Uterus (tissue), 4 donors: ENCODE results near the gene INF2. TPM values are rescaled to one million over a fixed set of nuclear protein-coding genes. Genes with fewer than 3 reads are reported as not detected.
"Not testable (repeated sequence)": the region's sequence is repeated elsewhere in the genome, so short reads cannot be mapped to it uniquely, and the experiment has no call there.

ENCODE experiments used
- DNase-seq, 2 donors: peaks; one replicate each; pipeline ENCODE4 v3.0.0-alpha.2; 2019 to 2020
- H3K27ac ChIP-seq, 2 donors: fragments of 200-600 bp; sonication (generic); 1 replicate in 1 of 2; 2 replicates in 1 of 2; pipeline ENCODE4 v1.5.1; 2016 to 2018
- H3K27me3 ChIP-seq, 2 donors: fragments of 200-600 bp; sonication (generic); one replicate each; pipeline ENCODE4 v1.5.1; 2018 to 2019; ENCODE audit warnings: control low read depth in 1 of 2
- H3K36me3 ChIP-seq, 2 donors: fragments of 200-600 bp; sonication (generic); one replicate each; pipeline ENCODE4 v1.5.1; 2019; ENCODE audit warnings: control low read depth in 1 of 2
- H3K4me1 ChIP-seq, 2 donors: fragments of 200-600 bp; sonication (generic); one replicate each; pipeline ENCODE4 v1.5.1; 2018 to 2019; ENCODE audit warnings: control low read depth in 1 of 2
- H3K4me3 ChIP-seq, 2 donors: fragments of 200-600 bp; sonication (generic); 1 replicate in 1 of 2; 2 replicates in 1 of 2; pipeline ENCODE4 v1.5.1; 2018 to 2019; ENCODE audit warnings: mild to moderate bottlenecking in 1 of 2
- H3K9me3 ChIP-seq, 2 donors: fragments of 200-600 bp; sonication (generic); one replicate each; pipeline ENCODE4 v1.5.1; 2019; ENCODE audit warnings: control low read depth in 1 of 2
- CTCF ChIP-seq, 4 experiments: fragments of 200-600 bp in 2 of 4; fragments of 450-650 bp in 2 of 4; sonication (generic) in 2 of 4; IDR thresholded peaks; one replicate each; pipeline ENCODE4 v1.5.1; 2016 to 2019; ENCODE audit warnings: antibody characterized with exemption in 4 of 4, mild to moderate bottlenecking in 2 of 4, moderate library complexity in 1 of 4
- POLR2A ChIP-seq, 2 donors: fragments of 450-650 bp; IDR thresholded peaks; one replicate each; pipeline ENCODE4 v1.6.1; 2016; ENCODE audit warnings: antibody characterized with exemption in 2 of 2, mild to moderate bottlenecking in 1 of 2, moderate library complexity in 1 of 2
- intact Hi-C: fragments of 100-400 bp; cut with DNase I; formaldehyde crosslinking; loops from one replicate; pipeline ENCODE4 v1.15.1; 2023; ENCODE audit warnings: low total_unique reads
- total RNA-seq, 4 donors: library from RNA; depleted of rRNA in 3 of 4; stranded (reverse); fragments of >200 nt in 3 of 4; gene quantifications; one replicate each; pipeline versions ENCODE4 v1.1.0 to v1.2.4, GENCODE V29; 2014 to 2023
- donor health status: DM: yes; HTN: yes; CAD: no.

INF2 gene
- total RNA-seq, 4 donors from 2014 or later = 13.5 to 79.4 (median 44.6) TPM

DNA sequence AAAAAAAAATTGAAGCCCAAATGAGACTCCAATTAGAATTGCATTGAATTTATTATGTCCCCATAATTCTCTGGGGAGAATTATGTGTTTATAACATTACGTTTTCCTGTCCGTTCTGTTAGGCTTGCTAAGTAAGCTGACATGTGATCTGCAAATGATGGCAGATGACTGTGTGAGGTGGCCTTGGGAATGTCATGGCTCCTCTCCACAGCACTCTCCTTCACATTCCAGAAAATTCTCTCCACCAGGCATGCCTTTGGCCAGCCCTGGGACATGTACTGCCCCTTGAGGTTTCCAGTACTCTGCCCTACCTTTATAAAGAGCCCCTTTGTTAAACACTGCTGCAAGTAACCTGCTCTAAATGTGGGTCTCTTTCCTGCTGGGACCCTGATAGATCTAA is 28.3 kb upstream of the INF2 start:
- intact Hi-C loops = no loop called here
- H3K4me3 ChIP-seq = no peak overlapping the region
- no peak for DNase-seq
- no peak overlapping the region for H3K27ac ChIP-seq
- no peak for TF ChIP-seq POLR2A (IDR thresholded peaks at IDR 0.05)
- no peak for TF ChIP-seq CTCF (IDR thresholded peaks at IDR 0.05)
- no peaks in the 10 kb centered on the region for H3K9me3 ChIP-seq
- H3K4me1 ChIP-seq = peaks cover 0 to 3% of the 10 kb centered on the region in 2 donors
- no peaks in the 10 kb centered on the region for H3K36me3 ChIP-seq
- H3K27me3 ChIP-seq = no peaks in the 10 kb centered on the region

- H3K9me3 ChIP-seq, H3K4me3 ChIP-seq, intact Hi-C loops: not testable (repeated sequence)
These were observed 27.8 kb upstream of the INF2 start for GRCh38 chr14:104661528-104662157.

DNA sequence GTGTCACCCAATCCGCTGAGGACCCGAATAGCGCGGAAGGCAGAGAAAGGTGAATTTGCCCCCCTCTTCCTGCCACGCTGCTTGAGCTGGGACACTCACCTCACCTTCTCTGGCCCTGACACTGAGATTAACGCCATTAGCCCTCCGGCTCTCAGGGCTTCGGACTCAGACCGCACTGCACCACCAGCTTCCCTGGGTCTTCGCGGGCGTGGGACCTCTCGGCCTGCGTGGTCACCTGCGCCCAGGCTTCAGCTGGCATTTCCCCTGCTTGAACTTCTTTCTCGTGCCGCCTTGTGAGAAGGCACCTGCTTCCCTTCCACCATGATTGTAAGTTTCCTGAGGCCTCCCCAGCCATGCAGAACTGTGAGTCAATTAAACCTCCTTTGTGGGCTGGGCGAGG is 26.9 kb upstream of the INF2 start:
- H3K9me3 ChIP-seq, H3K36me3 ChIP-seq, H3K27ac ChIP-seq, H3K27me3 ChIP-seq, DNase-seq, intact Hi-C loops, H3K4me3 ChIP-seq, H3K4me1 ChIP-seq: not testable (repeated sequence)

More at GRCh38 chr14:104661528-104662157, 27.8 kb upstream of the INF2 start:
- not testable (repeated sequence) for H3K4me1 ChIP-seq, H3K27ac ChIP-seq, H3K36me3 ChIP-seq, DNase-seq, H3K27me3 ChIP-seq

- Histone ChIP-seq H3K36me3 (no peaks in the 10 kb centered on the region), H3K27ac (no peak overlapping the region), H3K27me3 (no peaks in the 10 kb centered on the region), H3K9me3 (no peaks in the 10 kb centered on the region), H3K4me3 (no peak overlapping the region), H3K4me1 (peaks cover 0 to 3% of the 10 kb centered on the region in 2 donors)
- intact Hi-C loops = no loop called here
- no peak for DNase-seq
- TF ChIP-seq CTCF (IDR thresholded peaks at IDR 0.05) (no peak), POLR2A (IDR thresholded peaks at IDR 0.05) (no peak)
These were observed 25.3 kb upstream of the INF2 start for GRCh38 chr14:104664107-104664506.

DNA sequence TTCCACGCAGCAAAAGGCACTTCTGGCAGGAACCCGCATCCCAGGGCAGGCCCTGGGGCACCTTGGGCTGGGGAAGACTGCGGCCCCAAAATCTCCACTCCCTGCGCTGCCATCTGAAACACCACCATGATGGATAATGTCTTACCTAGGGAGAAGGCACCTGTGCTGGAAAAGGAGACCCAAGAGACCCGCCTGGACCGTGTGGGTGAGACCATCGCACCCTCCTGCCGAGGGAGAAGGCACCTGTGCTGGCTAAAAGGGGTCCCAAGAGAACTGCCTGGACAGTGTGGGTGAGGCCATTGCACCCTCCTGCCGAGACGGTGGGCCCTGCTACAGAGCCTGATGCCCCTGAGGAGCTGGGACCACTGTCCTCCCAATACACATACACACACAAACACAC is 24.8 kb upstream of the INF2 start:
- TF ChIP-seq POLR2A (IDR thresholded peaks at IDR 0.05) (no peak), CTCF (IDR thresholded peaks at IDR 0.05) (no peak)

GRCh38 chr14:104665114-104665656 is 24.2 kb upstream of the INF2 start:
- no peaks in the 10 kb centered on the region for H3K27me3 ChIP-seq
- no peak for DNase-seq
- no peak overlapping the region for H3K4me3 ChIP-seq
- H3K4me1 ChIP-seq = no peaks in the 10 kb centered on the region
- H3K27ac ChIP-seq = no peak overlapping the region
- no peak for TF ChIP-seq CTCF (IDR thresholded peaks at IDR 0.05)
- no peak for TF ChIP-seq POLR2A (IDR thresholded peaks at IDR 0.05)
- intact Hi-C loops = no loop called here
- no peaks in the 10 kb centered on the region for H3K9me3 ChIP-seq
- no peaks in the 10 kb centered on the region for H3K36me3 ChIP-seq

More for the DNA sequence above, 24.8 kb upstream of the INF2 start:
- Histone ChIP-seq H3K4me3 (no peak overlapping the region), H3K27me3 (no peaks in the 10 kb centered on the region), H3K36me3 (no peaks in the 10 kb centered on the region), H3K4me1 (peaks cover 0 to 3% of the 10 kb centered on the region in 2 donors), H3K27ac (no peak overlapping the region), H3K9me3 (no peaks in the 10 kb centered on the region)
- intact Hi-C loops = no loop called here
- DNase-seq = no peak
